GM21786 (cell line): ENCODE measurements around the gene SLC1A5.

ENCODE experiments used
- ATAC-seq: cut with Tn5 transposase; IDR thresholded peaks from one replicate; pipeline ENCODE4 v1.9.1; 2021; ENCODE audit not compliant: unreplicated experiment

Gene SLC1A5

GRCh38 chr19:46726551-46726950, 61.8 kb downstream of the SLC1A5 start:
- ATAC-seq, result no peak

DNA sequence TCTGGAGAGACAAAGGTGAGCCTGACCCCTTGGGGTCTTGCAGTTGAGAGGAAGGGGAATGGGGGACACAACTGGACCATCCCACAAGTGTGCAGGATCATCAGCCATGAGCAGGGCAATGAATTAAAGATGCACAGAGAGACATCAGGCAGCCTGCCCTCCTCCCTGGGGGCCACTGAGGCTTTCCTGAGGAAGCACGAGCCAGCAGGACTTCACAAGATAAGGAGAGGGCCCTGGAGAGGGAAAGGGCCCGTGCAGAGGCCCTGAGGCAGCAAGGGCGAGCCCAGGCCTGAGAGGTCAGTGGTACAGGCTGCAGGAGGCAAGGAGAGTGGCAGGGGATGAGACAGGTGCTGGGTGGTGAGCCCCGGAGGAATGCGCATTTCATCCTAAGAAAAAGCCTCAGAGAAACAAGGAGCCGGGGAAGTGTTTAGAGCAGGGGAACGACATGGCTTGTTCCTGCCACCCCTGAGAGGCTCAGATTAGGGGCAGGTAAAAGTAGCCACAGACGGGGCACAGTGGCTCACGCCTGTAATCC, 62.5 kb downstream of the SLC1A5 start:
- no peak for ATAC-seq

- no peak for ATAC-seq
These were observed 63.2 kb downstream of the SLC1A5 start for GRCh38 chr19:46725036-46725820.
